IMR-90 (cell line): Measurements from ENCODE around the gene SPINT2. TPM values are rescaled to one million over a fixed set of nuclear protein-coding genes. Genes with fewer than 3 reads are reported as not detected.

Source experiments
- ATAC-seq: fragments of 200-7000 bp; cut with Tn5 transposase; 2 replicates; pipeline ENCODE4 v1.9.1; 2020; ENCODE audit warnings: low read depth, mild to moderate bottlenecking, moderate library complexity
- BruUV-seq: library from RNA; stranded (reverse); fragments of 400-500 nt; replicated peaks from 2 replicates; lab custom pipeline; 2021; lab: Mats Ljungman, UMichigan
- CTCF ChIA-PET: fragments of 300-600 bp; formaldehyde crosslinking; extraction: SDS; loops from one replicate; lab custom pipeline; 2021; ENCODE audit warnings: antibody characterized with exemption; lab: Yijun Ruan, JAX
- POLR2A ChIA-PET: fragments of 300-600 bp; sonication (Branson Sonifier 250); formaldehyde crosslinking; loops from one replicate; lab custom pipeline; 2022; ENCODE audit warnings: antibody characterized with exemption; ENCODE audit not compliant: unreplicated experiment; lab: Charles Lee
- DNase-seq: peaks from one replicate; pipeline ENCODE4 v3.0.0; 2013
- H2AFZ ChIP-seq: replicated peaks from 2 replicates; pipeline ENCODE3; 2013; ENCODE audit warnings: low read length, mild to moderate bottlenecking; ENCODE audit not compliant: poor library complexity
- H2AK5ac ChIP-seq: 2 replicates; pipeline ENCODE4 v1.6.1; 2013; ENCODE audit warnings: low read depth, low read length, inconsistent platforms
- H2AK9ac ChIP-seq: replicated peaks from 2 replicates; pipeline ENCODE3; 2013; ENCODE audit warnings: mild to moderate bottlenecking, low read depth, low read length, moderate library complexity; ENCODE audit not compliant: poor library complexity
- H2BK120ac ChIP-seq: 2 replicates; pipeline ENCODE4 v1.6.1; 2013; ENCODE audit warnings: low read depth, low read length, inconsistent platforms
- H2BK15ac ChIP-seq: 3 replicates; pipeline ENCODE4 v1.6.1; 2013; ENCODE audit warnings: low read depth, low read length, inconsistent platforms
- H2BK20ac ChIP-seq: 2 replicates; pipeline ENCODE4 v1.6.1; 2013; ENCODE audit warnings: low read depth, mild to moderate bottlenecking, inconsistent platforms, low read length, moderate library complexity
- H2BK5ac ChIP-seq: 2 replicates; pipeline ENCODE4 v1.6.1; 2013; ENCODE audit warnings: mild to moderate bottlenecking, low read depth, low read length, inconsistent platforms; ENCODE audit not compliant: poor library complexity, severe bottlenecking
- H3K14ac ChIP-seq: replicated peaks from 2 replicates; pipeline ENCODE4 v1.6.1; 2013; ENCODE audit warnings: low read depth, low read length, inconsistent platforms
- H3K18ac ChIP-seq: 2 replicates; pipeline ENCODE4 v1.6.1; 2013; ENCODE audit warnings: low read depth, low read length, control low read depth
- H3K23ac ChIP-seq: 2 replicates; pipeline ENCODE4 v1.6.1; 2013; ENCODE audit warnings: low read depth, low read length, inconsistent platforms
- H3K27ac ChIP-seq: 2 replicates; pipeline ENCODE4 v1.5.1; 2013; ENCODE audit warnings: mild to moderate bottlenecking, control low read depth, low read length; ENCODE audit not compliant: insufficient read depth
- H3K27me3 ChIP-seq: 2 replicates; pipeline ENCODE4 v1.6.1; 2013; ENCODE audit warnings: low read length; ENCODE audit not compliant: control insufficient read depth, insufficient read depth
- H3K36me3 ChIP-seq: 2 replicates; pipeline ENCODE4 v1.6.1; 2013; ENCODE audit warnings: low read length, mixed read lengths; ENCODE audit not compliant: control insufficient read depth, insufficient read depth
- H3K4ac ChIP-seq: 2 replicates; pipeline ENCODE4 v1.6.1; 2013; ENCODE audit warnings: low read depth, low read length, inconsistent platforms
- H3K4me1 ChIP-seq: 2 replicates; pipeline ENCODE4 v1.6.1; 2013; ENCODE audit warnings: low read length, mixed read lengths; ENCODE audit not compliant: control insufficient read depth, insufficient read depth
- H3K4me2 ChIP-seq: 2 replicates; pipeline ENCODE4 v1.6.1; 2013; ENCODE audit warnings: low read depth, mild to moderate bottlenecking, control low read depth, low read length, moderate library complexity
- H3K4me3 ChIP-seq: 2 replicates; pipeline ENCODE4 v1.5.1; 2013; ENCODE audit warnings: low read depth, mild to moderate bottlenecking, control low read depth, low read length, moderate library complexity; ENCODE audit not compliant: insufficient read depth
- H3K56ac ChIP-seq: 2 replicates; pipeline ENCODE4 v1.6.1; 2013; ENCODE audit warnings: low read length, inconsistent platforms; ENCODE audit not compliant: insufficient read depth; ENCODE audit errors: extremely low read depth
- H3K79me1 ChIP-seq, 2 experiments: 2 replicates each; pipeline ENCODE4 v1.6.1; 2013; ENCODE audit warnings: low read length in 2 of 2, inconsistent platforms in 1 of 2, low read depth in 1 of 2
- H3K9ac ChIP-seq: 2 replicates; pipeline ENCODE4 v1.6.1; 2013; ENCODE audit warnings: low read depth, low read length, control low read depth
- H3K9me1 ChIP-seq: 2 replicates; pipeline ENCODE4 v1.6.1; 2013; ENCODE audit warnings: low read length, inconsistent platforms; ENCODE audit not compliant: insufficient read depth
- H3K9me3 ChIP-seq: 2 replicates; pipeline ENCODE4 v1.6.1; 2013; ENCODE audit warnings: low read length; ENCODE audit not compliant: control insufficient read depth, insufficient read depth
- H4K20me1 ChIP-seq: 2 replicates; pipeline ENCODE4 v1.6.1; 2013; ENCODE audit warnings: low read length, inconsistent platforms; ENCODE audit not compliant: insufficient read depth
- H4K5ac ChIP-seq: 2 replicates; pipeline ENCODE4 v1.6.1; 2013; ENCODE audit warnings: mild to moderate bottlenecking, low read depth, low read length, control low read depth
- H4K8ac ChIP-seq, 2 experiments: 2 replicates each; pipeline ENCODE4 v1.6.1; 2013; ENCODE audit warnings: low read depth in 2 of 2, low read length in 2 of 2, control low read depth in 1 of 2, inconsistent platforms in 1 of 2
- H4K91ac ChIP-seq: 2 replicates; pipeline ENCODE4 v1.6.1; 2013; ENCODE audit warnings: low read depth, low read length, inconsistent platforms; ENCODE audit not compliant: insufficient read depth
- BHLHE40 ChIP-seq: fragments of 150-350 bp; IDR thresholded peaks from 2 replicates; pipeline ENCODE4 v1.6.1; 2016; ENCODE audit warnings: mild to moderate bottlenecking, low read depth, low read length
- CEBPB ChIP-seq: IDR thresholded peaks from 2 replicates; pipeline ENCODE4 v1.6.1; 2012; ENCODE audit warnings: low read depth, low read length, improper control_type of control experiment
- CHD1 ChIP-seq: IDR thresholded peaks from 2 replicates; pipeline ENCODE4 v1.6.1; 2012; ENCODE audit warnings: low read depth, low read length, improper control_type of control experiment
- ELK1 ChIP-seq: fragments of 150-350 bp; IDR thresholded peaks from 2 replicates; pipeline ENCODE4 v1.6.1; 2016; ENCODE audit warnings: low read depth, mild to moderate bottlenecking, low read length, moderate library complexity, borderline replicate concordance
- FOS ChIP-seq: fragments of 150-350 bp; IDR thresholded peaks from 2 replicates; pipeline ENCODE4 v1.6.1; 2016; ENCODE audit warnings: low read depth, low read length
- MAFK ChIP-seq: IDR thresholded peaks from 2 replicates; pipeline ENCODE4 v1.6.1; 2012; ENCODE audit warnings: low read depth, low read length, improper control_type of control experiment
- MAZ ChIP-seq: IDR thresholded peaks from 2 replicates; pipeline ENCODE4 v1.6.1; 2012; ENCODE audit warnings: low read depth, mild to moderate bottlenecking, low read length, improper control_type of control experiment, moderate library complexity, borderline replicate concordance
- NFE2L2 ChIP-seq: fragments of 150-350 bp; IDR thresholded peaks from 2 replicates; pipeline ENCODE4 v1.6.1; 2016; ENCODE audit warnings: low read depth, mild to moderate bottlenecking, low read length
- POLR2A ChIP-seq: IDR thresholded peaks from 2 replicates; pipeline ENCODE4 v1.6.1; 2012; ENCODE audit warnings: mild to moderate bottlenecking, low read depth, low read length
- RAD21 ChIP-seq: IDR thresholded peaks from 2 replicates; pipeline ENCODE4 v1.6.1; 2012; ENCODE audit warnings: low read length, improper control_type of control experiment
- RCOR1 ChIP-seq: IDR thresholded peaks from 2 replicates; pipeline ENCODE4 v1.6.1; 2012; ENCODE audit warnings: mild to moderate bottlenecking, low read length, improper control_type of control experiment; ENCODE audit not compliant: insufficient replicate concordance
- RFX5 ChIP-seq: IDR thresholded peaks from 2 replicates; pipeline ENCODE4 v1.8.0; 2012; ENCODE audit warnings: low read depth, mild to moderate bottlenecking, low read length, moderate library complexity
- WGBS, 2 experiments: methylation state at CpG; one replicate each; pipeline versions ENCODE4 v1.1.5 to v1.1.7; 2013; ENCODE audit warnings: missing lambda C conversion rate in 2 of 2; ENCODE audit not compliant: insufficient read length in 1 of 2; ENCODE audit errors: extremely low coverage in 2 of 2; 5-methylcytosine and 5-hydroxymethylcytosine counted together
- dilution Hi-C: fragments of 300-500 bp; cut with HindIII; formaldehyde crosslinking; loops from one replicate; pipeline ENCODE4 v1.14.3; 2018; ENCODE audit warnings: low sequenced_read_pairs; ENCODE audit not compliant: unreplicated experiment
- in situ Hi-C: fragments of 300-500 bp; cut with MboI; formaldehyde crosslinking; loops from 3 replicates; pipeline ENCODE4 v1.14.3; 2019; ENCODE audit warnings: low sequenced_read_pairs, inconsistent platforms, mixed read lengths
- intact Hi-C: fragments of 100-400 bp; cut with micrococcal nuclease; formaldehyde crosslinking; loops from 2 replicates; pipeline ENCODE4 v1.10.0; 2022
- polyA plus RNA-seq, 3 experiments: library from polyadenylated mRNA; depleted of rRNA; stranded (reverse); fragments of >200 nt; gene quantifications; 2 replicates each; pipeline ENCODE4 v1.2.3, GENCODE V29; 2012; ENCODE audit warnings: low replicate concordance in 1 of 3
- total RNA-seq: library from RNA; depleted of rRNA; stranded (reverse); fragments of >200 nt; gene quantifications from 2 replicates; pipeline ENCODE4 v1.2.3, GENCODE V29; 2012

The SPINT2 gene
- total and polyA plus RNA-seq, 2 of the 4 experiments (the other 2 are of a cell fraction): 0.54 to 1.2 TPM

GRCh38 chr19:38268539-38268938 lies 4.2 kb downstream of the SPINT2 start:
- Histone ChIP-seq H3K27ac (no peak overlapping the region), H3K18ac (no peak overlapping the region), H3K9ac (no peak overlapping the region), H2AK5ac (peak overlapping the region; percentile 79), H4K20me1 (no peaks in the 10 kb centered on the region), H3K23ac (no peak overlapping the region), H2BK15ac (no peak overlapping the region), H4K91ac (no peak overlapping the region; the same call in 1 of the 2 replicates), H4K8ac (no peak overlapping the region), H3K56ac (no peak overlapping the region), H4K5ac (no peak overlapping the region), H2BK20ac (no peak overlapping the region), H2BK120ac (0 out of 2 replicates have a peak overlapping the region, but pooled peaks have one; percentile 22), H3K4me1 (peaks cover 21% of the 10 kb centered on the region), H3K9me3 (no peaks in the 10 kb centered on the region), H2AFZ (peak overlapping the region; percentile 52), H3K36me3 (no peaks in the 10 kb centered on the region), H3K9me1 (peaks cover 19% of the 10 kb centered on the region), H3K27me3 (no peaks in the 10 kb centered on the region; the same call in 1 of the 2 replicates), H3K79me1 (no peaks in the 10 kb centered on the region), H2BK5ac (no peak overlapping the region), H3K14ac (no peak overlapping the region; the same call in 1 of the 2 replicates), H3K4me2 (no peak overlapping the region), H3K4me3 (no peak overlapping the region), H3K4ac (0 out of 2 replicates have a peak overlapping the region, but pooled peaks have one; percentile 53), H2AK9ac (no peak overlapping the region)
- DNase-seq (no peak), ATAC-seq (no peak)
- POLR2A ChIA-PET: no interaction called here
- BruUV-seq: no TSS peak
- 88% methylated on average over 1 of the region's 8 CpGs; no CpG with 5 or more reads in 1 of the 2 experiments for WGBS, 2 experiments
- TF ChIP-seq POLR2A (no peak), RCOR1 (no peak), MAZ (no peak), CEBPB (no peak), RAD21 (no peak), BHLHE40 (no peak), FOS (no peak), MAFK (no peak), NFE2L2 (no peak), ELK1 (no peak), CHD1 (no peak), RFX5 (no peak)
- dilution Hi-C loops: no loop called here
- intact Hi-C loops: no loop called here
- CTCF ChIA-PET: no interaction called here
- in situ Hi-C loops: no loop called here
